ENCODE data around the gene MYBL2. TPM values are rescaled to one million over a fixed set of nuclear protein-coding genes. Genes with fewer than 3 reads are reported as not detected.
A peak's percentile ranks its signal among the peaks of the same experiment; 100 is the strongest.

MYBL2 gene
- total RNA-seq, 2 experiments from 2014 or later = 73.5 to 76.6 TPM

GRCh38 chr20:43665466-43666176 is 1.3 kb upstream of the MYBL2 start:
- Mint-ChIP-seq H3K36me3 (ENCODE audit: low read depth) (peaks cover 6% of the 10 kb centered on the region), H3K27ac (no peak overlapping the region), H3K4me3 (peak overlapping the region; percentile 40), H3K4me1 (peaks cover 21% of the 10 kb centered on the region), H3K9me3 (no peaks in the 10 kb centered on the region), H3K27me3 (peaks cover 11% of the 10 kb centered on the region)
- no peak for DNase-seq
- ChIA-PET CTCF (no interaction called here), POLR2A (no interaction called here)

- ChIA-PET CTCF (interaction anchor here (0.7 kb wide), 1 partner anchor 8 kb away, joined by 3 read pairs; no protein-coding TSS in a partner anchor), POLR2A (interaction anchor here (0.6 to 2.9 kb wide), 7 partner anchors 25 to 340 kb away, joined by 3 to 31 read pairs (median 3); partner anchors contain the start of genes IFT52 and SRSF6)
- H3K27ac Mint-ChIP-seq = no peak overlapping the region
- H3K4me1 Mint-ChIP-seq = peaks cover 21% of the 10 kb centered on the region
- H3K4me3 Mint-ChIP-seq = peak overlapping the region; percentile 78
- H3K9me3 Mint-ChIP-seq = no peaks in the 10 kb centered on the region
- peak; percentile 28 for DNase-seq
- peaks cover 12% of the 10 kb centered on the region for H3K36me3 Mint-ChIP-seq (ENCODE audit: low read depth)
- H3K27me3 Mint-ChIP-seq = peaks cover 11% of the 10 kb centered on the region
Observed at GRCh38 chr20:43667341-43668132, 623 bp downstream of the MYBL2 start.

GRCh38 chr20:43669332-43669731 is 2.4 kb downstream of the MYBL2 start:
- H3K4me3 Mint-ChIP-seq = peak overlapping the region; percentile 30
- H3K4me1 Mint-ChIP-seq = peaks cover 21% of the 10 kb centered on the region
- no peaks in the 10 kb centered on the region for H3K9me3 Mint-ChIP-seq
- peaks cover 20% of the 10 kb centered on the region for H3K36me3 Mint-ChIP-seq (ENCODE audit: low read depth)
- no peak for DNase-seq
- no peak overlapping the region for H3K27ac Mint-ChIP-seq
- peaks cover 11% of the 10 kb centered on the region for H3K27me3 Mint-ChIP-seq
- CTCF ChIA-PET = no interaction called here
- POLR2A ChIA-PET = interaction anchor here (0.7 kb wide), 1 partner anchor 155 kb away, joined by 3 read pairs; no protein-coding TSS in a partner anchor

- no peaks in the 10 kb centered on the region for H3K9me3 Mint-ChIP-seq
- DNase-seq = no peak
- POLR2A ChIA-PET = interaction anchor here (1.1 to 2.0 kb wide), 2 partner anchors 80 to 213 kb away, joined by 4 to 7 read pairs; partner anchors contain the start of genes IFT52 and SRSF6
- H3K36me3 Mint-ChIP-seq (ENCODE audit: low read depth) = peaks cover 23% of the 10 kb centered on the region
- no peak overlapping the region for H3K27ac Mint-ChIP-seq
- H3K4me1 Mint-ChIP-seq = peaks cover 21% of the 10 kb centered on the region
- no peak overlapping the region for H3K4me3 Mint-ChIP-seq
- peaks cover 5% of the 10 kb centered on the region for H3K27me3 Mint-ChIP-seq
- CTCF ChIA-PET = interaction anchor here (1.1 kb wide), 1 partner anchor 132 kb away, joined by 4 read pairs; no protein-coding TSS in a partner anchor
Observed at GRCh38 chr20:43670423-43670822, 3.5 kb downstream of the MYBL2 start.

- Mint-ChIP-seq H3K27me3 (no peaks in the 10 kb centered on the region), H3K27ac (no peak overlapping the region), H3K9me3 (no peaks in the 10 kb centered on the region), H3K36me3 (ENCODE audit: low read depth) (peaks cover 45% of the 10 kb centered on the region), H3K4me1 (peaks cover 5% of the 10 kb centered on the region), H3K4me3 (no peak overlapping the region)
- CTCF ChIA-PET = no interaction called here
- DNase-seq = no peak
- POLR2A ChIA-PET = no interaction called here
Observed at GRCh38 chr20:43676368-43676767, 9.5 kb downstream of the MYBL2 start.

GRCh38 chr20:43680981-43681380 is 14.1 kb downstream of the MYBL2 start:
- Mint-ChIP-seq H3K4me3 (no peak overlapping the region), H3K27me3 (no peaks in the 10 kb centered on the region), H3K27ac (no peak overlapping the region), H3K9me3 (no peaks in the 10 kb centered on the region), H3K36me3 (ENCODE audit: low read depth) (peaks cover 26% of the 10 kb centered on the region), H3K4me1 (peaks cover 5% of the 10 kb centered on the region)
- no peak for DNase-seq
- ChIA-PET POLR2A (interaction anchor here (1.6 kb wide), 1 partner anchor 224 kb away, joined by 5 read pairs; the partner anchor contains the start of gene SRSF6), CTCF (interaction anchor here (1.7 kb wide), 1 partner anchor 11 kb away, joined by 3 read pairs; no protein-coding TSS in a partner anchor)

- POLR2A ChIA-PET = interaction anchor here (1.6 kb wide), 1 partner anchor 224 kb away, joined by 5 read pairs; the partner anchor contains the start of gene SRSF6
- DNase-seq = no peak
- no peak overlapping the region for H3K27ac Mint-ChIP-seq
- no peaks in the 10 kb centered on the region for H3K9me3 Mint-ChIP-seq
- H3K4me3 Mint-ChIP-seq = no peak overlapping the region
- peaks cover 2% of the 10 kb centered on the region for H3K4me1 Mint-ChIP-seq
- no peaks in the 10 kb centered on the region for H3K27me3 Mint-ChIP-seq
- CTCF ChIA-PET = interaction anchor here (1.7 kb wide), 1 partner anchor 10 kb away, joined by 3 read pairs; no protein-coding TSS in a partner anchor
- peaks cover 27% of the 10 kb centered on the region for H3K36me3 Mint-ChIP-seq (ENCODE audit: low read depth)
Observed at GRCh38 chr20:43681468-43681942, 14.6 kb downstream of the MYBL2 start.

- POLR2A ChIA-PET = interaction anchor here (1.6 kb wide), 1 partner anchor 225 kb away, joined by 5 read pairs; the partner anchor contains the start of gene SRSF6
- Mint-ChIP-seq H3K4me3 (no peak overlapping the region), H3K9me3 (no peaks in the 10 kb centered on the region), H3K27me3 (no peaks in the 10 kb centered on the region), H3K4me1 (peaks cover 2% of the 10 kb centered on the region), H3K27ac (peak overlapping the region; percentile 52), H3K36me3 (ENCODE audit: low read depth) (peaks cover 25% of the 10 kb centered on the region)
- DNase-seq = no peak
- CTCF ChIA-PET = interaction anchor here (1.7 kb wide), 1 partner anchor 10 kb away, joined by 3 read pairs; no protein-coding TSS in a partner anchor
Observed at GRCh38 chr20:43681991-43682410, 15.1 kb downstream of the MYBL2 start.

GRCh38 chr20:43682446-43682845 is 15.5 kb downstream of the MYBL2 start:
- CTCF ChIA-PET = no interaction called here
- Mint-ChIP-seq H3K9me3 (no peaks in the 10 kb centered on the region), H3K4me1 (peaks cover 2% of the 10 kb centered on the region), H3K27me3 (no peaks in the 10 kb centered on the region), H3K27ac (no peak overlapping the region), H3K36me3 (ENCODE audit: low read depth) (peaks cover 22% of the 10 kb centered on the region), H3K4me3 (no peak overlapping the region)
- DNase-seq = no peak
- POLR2A ChIA-PET = no interaction called here

GRCh38 chr20:43686820-43687219 is 19.9 kb downstream of the MYBL2 start:
- Mint-ChIP-seq H3K9me3 (no peaks in the 10 kb centered on the region), H3K36me3 (ENCODE audit: low read depth) (peaks cover 9% of the 10 kb centered on the region), H3K4me1 (no peaks in the 10 kb centered on the region), H3K27me3 (no peaks in the 10 kb centered on the region), H3K4me3 (no peak overlapping the region), H3K27ac (no peak overlapping the region)
- DNase-seq = no peak
- ChIA-PET POLR2A (no interaction called here), CTCF (no interaction called here)

- H3K36me3 Mint-ChIP-seq (ENCODE audit: low read depth) = peaks cover 16% of the 10 kb centered on the region
- ChIA-PET POLR2A (no interaction called here), CTCF (interaction anchor here (1.1 to 1.5 kb wide), 2 partner anchors 151 to 391 kb away, joined by 3 to 7 read pairs; no protein-coding TSS in a partner anchor)
- H3K4me3 Mint-ChIP-seq = no peak overlapping the region
- no peaks in the 10 kb centered on the region for H3K4me1 Mint-ChIP-seq
- no peak overlapping the region for H3K27ac Mint-ChIP-seq
- DNase-seq = no peak
- H3K27me3 Mint-ChIP-seq = no peaks in the 10 kb centered on the region
- H3K9me3 Mint-ChIP-seq = no peaks in the 10 kb centered on the region
Observed at GRCh38 chr20:43689165-43689564, 22.3 kb downstream of the MYBL2 start.

GRCh38 chr20:43690943-43691598 is 24.2 kb downstream of the MYBL2 start:
- POLR2A ChIA-PET = interaction anchor here (1.6 kb wide), 1 partner anchor 234 kb away, joined by 6 read pairs; the partner anchor contains the start of gene SRSF6
- CTCF ChIA-PET = interaction anchor here (0.5 to 3.4 kb wide), 7 partner anchors 10 to 397 kb away, joined by 3 to 27 read pairs (median 6); partner anchors contain the start of gene IFT52
- no peak for DNase-seq

More at GRCh38 chr20:43690943-43691598, 24.2 kb downstream of the MYBL2 start:
- H3K9me3 Mint-ChIP-seq = no peaks in the 10 kb centered on the region
- peaks cover 22% of the 10 kb centered on the region for H3K36me3 Mint-ChIP-seq (ENCODE audit: low read depth)
- H3K4me1 Mint-ChIP-seq = no peaks in the 10 kb centered on the region
- no peak overlapping the region for H3K4me3 Mint-ChIP-seq
- H3K27me3 Mint-ChIP-seq = no peaks in the 10 kb centered on the region
- H3K27ac Mint-ChIP-seq = no peak overlapping the region
